Loucy (cell line): ENCODE data around the gene SMG6.

ENCODE experiments used
- H2AFZ ChIP-seq: fragments of 200-600 bp; sonication (generic); 2 replicates; pipeline ENCODE4 v1.6.0; 2016; ENCODE audit warnings: antibody characterized with exemption, mild to moderate bottlenecking, low read length, moderate library complexity
- H3F3A ChIP-seq: fragments of 200-600 bp; 2 replicates; pipeline ENCODE4 v1.6.0; 2016; ENCODE audit warnings: antibody characterized with exemption, low read depth, mild to moderate bottlenecking
- H3K27me3 ChIP-seq: fragments of 200-600 bp; sonication (generic); 2 replicates; pipeline ENCODE4 v1.6.1; 2014; ENCODE audit warnings: low read length, mild to moderate bottlenecking; ENCODE audit not compliant: insufficient read depth, poor library complexity, severe bottlenecking
- H3K36me3 ChIP-seq: fragments of 200-600 bp; sonication (generic); 2 replicates; pipeline ENCODE4 v1.6.1; 2016; ENCODE audit warnings: low read length; ENCODE audit not compliant: insufficient read depth
- H3K4me1 ChIP-seq: fragments of 200-600 bp; sonication (generic); 2 replicates; pipeline ENCODE4 v1.5.1; 2014; ENCODE audit warnings: low read length, mild to moderate bottlenecking; ENCODE audit not compliant: insufficient read depth, poor library complexity, severe bottlenecking
- H3K4me2 ChIP-seq: fragments of 200-600 bp; sonication (generic); 2 replicates; pipeline ENCODE4 v1.6.0; 2014; ENCODE audit warnings: antibody characterized with exemption, low read length, low read depth, mild to moderate bottlenecking; ENCODE audit not compliant: poor library complexity, severe bottlenecking
- H3K4me3 ChIP-seq: fragments of 200-600 bp; sonication (generic); 2 replicates; pipeline ENCODE4 v1.5.1; 2014; ENCODE audit warnings: low read length, mild to moderate bottlenecking, mixed read lengths; ENCODE audit not compliant: poor library complexity, severe bottlenecking
- H3K79me2 ChIP-seq: fragments of 200-600 bp; sonication (generic); 2 replicates; pipeline ENCODE4 v1.6.1; 2014; ENCODE audit warnings: low read length; ENCODE audit not compliant: insufficient read depth
- H3K9ac ChIP-seq: fragments of 200-600 bp; sonication (generic); 2 replicates; pipeline ENCODE4 v1.6.0; 2014; ENCODE audit warnings: mild to moderate bottlenecking, low read depth, low read length, moderate library complexity; ENCODE audit not compliant: poor library complexity, severe bottlenecking
- H3K9me2 ChIP-seq: fragments of 200-600 bp; sonication (generic); replicated peaks from 2 replicates; pipeline ENCODE4 v1.6.1; 2016; ENCODE audit warnings: low read depth, low read length, mixed read lengths
- H3K9me3 ChIP-seq: fragments of 200-600 bp; sonication (generic); 2 replicates; pipeline ENCODE4 v1.6.1; 2014; ENCODE audit warnings: mild to moderate bottlenecking, antibody characterized with exemption, low read length, low read depth; ENCODE audit not compliant: insufficient read depth
- H4K20me1 ChIP-seq: fragments of 200-600 bp; sonication (generic); 2 replicates; pipeline ENCODE4 v1.6.0; 2014; ENCODE audit warnings: antibody characterized with exemption, low read length, mild to moderate bottlenecking; ENCODE audit not compliant: insufficient read depth, poor library complexity, severe bottlenecking
- EZH2phosphoT487 ChIP-seq: fragments of 200-600 bp; IDR thresholded peaks from 2 replicates; pipeline ENCODE4 v1.6.1; 2018; ENCODE audit warnings: antibody characterized with exemption, mild to moderate bottlenecking, moderate library complexity, borderline replicate concordance
- TF ChIP-seq, protein P1 (sequence below): fragments of 200-600 bp; sonication (generic); conservative IDR thresholded peaks from 2 replicates; pipeline ENCODE4 v1.5.1; 2014; ENCODE audit warnings: mild to moderate bottlenecking, antibody characterized with exemption, low read length

Gene SMG6

DNA sequence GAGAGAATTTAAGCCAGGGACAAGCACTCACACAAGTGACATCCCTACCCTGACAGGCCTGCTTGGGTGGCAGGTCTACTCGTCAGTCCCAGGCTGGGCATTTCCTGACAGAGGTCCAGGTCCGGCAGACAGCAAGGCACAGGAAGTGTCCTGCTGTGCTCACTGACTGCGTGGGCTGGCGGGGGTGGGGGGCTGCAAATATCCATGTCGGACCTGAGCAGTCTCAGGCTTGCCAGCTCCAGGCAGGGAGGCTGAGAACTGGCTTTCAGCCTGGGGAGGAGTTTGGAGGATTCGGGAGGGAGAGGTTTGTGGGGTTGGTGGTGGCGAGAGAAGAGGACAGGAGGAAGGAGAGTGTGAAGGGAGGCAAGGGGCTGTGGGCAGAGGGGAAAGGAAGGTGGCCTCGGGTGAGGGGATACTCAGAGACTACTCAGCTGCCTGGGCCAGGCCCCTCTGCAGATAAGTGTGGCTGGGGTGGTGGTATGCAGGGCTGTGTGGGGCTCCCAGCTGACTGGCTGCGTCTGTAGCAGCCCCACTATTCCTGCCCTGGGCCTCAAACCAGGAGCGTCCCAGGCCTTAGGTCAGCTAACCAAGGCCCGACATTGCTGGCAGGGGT is 240.9 kb downstream of the SMG6 start:
- no peak overlapping the region for H3K9ac ChIP-seq
- H3F3A ChIP-seq: no peaks in the 10 kb centered on the region
- H3K4me3 ChIP-seq: no peak overlapping the region
- TF ChIP-seq EZH2phosphoT487: no peak
- TF ChIP-seq, protein P1, sequence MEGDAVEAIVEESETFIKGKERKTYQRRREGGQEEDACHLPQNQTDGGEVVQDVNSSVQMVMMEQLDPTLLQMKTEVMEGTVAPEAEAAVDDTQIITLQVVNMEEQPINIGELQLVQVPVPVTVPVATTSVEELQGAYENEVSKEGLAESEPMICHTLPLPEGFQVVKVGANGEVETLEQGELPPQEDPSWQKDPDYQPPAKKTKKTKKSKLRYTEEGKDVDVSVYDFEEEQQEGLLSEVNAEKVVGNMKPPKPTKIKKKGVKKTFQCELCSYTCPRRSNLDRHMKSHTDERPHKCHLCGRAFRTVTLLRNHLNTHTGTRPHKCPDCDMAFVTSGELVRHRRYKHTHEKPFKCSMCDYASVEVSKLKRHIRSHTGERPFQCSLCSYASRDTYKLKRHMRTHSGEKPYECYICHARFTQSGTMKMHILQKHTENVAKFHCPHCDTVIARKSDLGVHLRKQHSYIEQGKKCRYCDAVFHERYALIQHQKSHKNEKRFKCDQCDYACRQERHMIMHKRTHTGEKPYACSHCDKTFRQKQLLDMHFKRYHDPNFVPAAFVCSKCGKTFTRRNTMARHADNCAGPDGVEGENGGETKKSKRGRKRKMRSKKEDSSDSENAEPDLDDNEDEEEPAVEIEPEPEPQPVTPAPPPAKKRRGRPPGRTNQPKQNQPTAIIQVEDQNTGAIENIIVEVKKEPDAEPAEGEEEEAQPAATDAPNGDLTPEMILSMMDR: no peak
- H3K9me2 ChIP-seq: no peaks in the 10 kb centered on the region
- H3K9me3 ChIP-seq: no peaks in the 10 kb centered on the region
- no peaks in the 10 kb centered on the region for H3K79me2 ChIP-seq
- no peaks in the 10 kb centered on the region for H4K20me1 ChIP-seq
- peaks cover 75% of the 10 kb centered on the region; the same call in 1 of the 2 replicates for H3K36me3 ChIP-seq
- H3K4me1 ChIP-seq: no peaks in the 10 kb centered on the region
- H2AFZ ChIP-seq: no peak overlapping the region
- no peaks in the 10 kb centered on the region for H3K27me3 ChIP-seq
- H3K4me2 ChIP-seq: no peak overlapping the region

DNA sequence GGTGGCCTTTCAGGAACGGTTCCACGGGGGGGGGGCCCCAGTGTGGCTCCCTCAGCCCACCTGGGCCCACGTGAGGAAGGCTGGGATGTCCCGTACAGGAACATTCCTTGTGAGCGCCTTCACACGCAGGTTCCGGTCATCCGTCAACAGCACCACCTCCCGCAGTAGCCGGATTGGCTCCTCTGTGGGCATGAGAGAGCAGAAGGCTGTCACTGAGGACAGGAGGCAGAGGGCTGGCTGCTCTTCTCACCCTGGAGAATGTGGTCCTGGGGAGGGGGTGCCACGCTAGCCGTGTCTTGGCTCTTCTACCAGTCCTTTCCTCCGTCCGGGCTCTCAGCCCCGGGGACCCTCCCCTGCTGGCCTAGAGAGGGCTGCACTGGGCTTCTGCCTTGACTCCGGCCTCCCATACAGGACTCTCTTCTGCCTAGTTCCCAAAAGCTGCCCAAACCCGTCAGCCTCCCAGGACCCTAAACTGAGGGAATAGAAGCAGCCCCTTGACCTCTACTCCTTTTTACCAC is 242.1 kb downstream of the SMG6 start:
- H3K27me3 ChIP-seq: no peaks in the 10 kb centered on the region
- TF ChIP-seq, protein P1: no peak
- TF ChIP-seq EZH2phosphoT487: no peak
- no peaks in the 10 kb centered on the region for H3K9me2 ChIP-seq
- H3K9me3 ChIP-seq: no peaks in the 10 kb centered on the region
- no peak overlapping the region for H3K4me3 ChIP-seq
- no peak overlapping the region for H2AFZ ChIP-seq
- H3K9ac ChIP-seq: no peak overlapping the region
- no peaks in the 10 kb centered on the region for H4K20me1 ChIP-seq
- H3F3A ChIP-seq: no peaks in the 10 kb centered on the region
- H3K79me2 ChIP-seq: no peaks in the 10 kb centered on the region
- no peak overlapping the region for H3K4me2 ChIP-seq
- H3K4me1 ChIP-seq: no peaks in the 10 kb centered on the region
- peaks cover 64% of the 10 kb centered on the region; the same call in 1 of the 2 replicates for H3K36me3 ChIP-seq

- no peaks in the 10 kb centered on the region for H3K9me3 ChIP-seq
- H3K36me3 ChIP-seq: peaks cover 58% of the 10 kb centered on the region; the same call in 1 of the 2 replicates
- H3K9me2 ChIP-seq: no peaks in the 10 kb centered on the region
- H3K4me2 ChIP-seq: no peak overlapping the region
- no peaks in the 10 kb centered on the region for H3F3A ChIP-seq
- no peaks in the 10 kb centered on the region for H3K27me3 ChIP-seq
- H3K79me2 ChIP-seq: no peaks in the 10 kb centered on the region
- no peaks in the 10 kb centered on the region for H4K20me1 ChIP-seq
- H3K4me1 ChIP-seq: no peaks in the 10 kb centered on the region
- no peak overlapping the region for H3K9ac ChIP-seq
- TF ChIP-seq, protein P1: no peak
- no peak for TF ChIP-seq EZH2phosphoT487
- no peak overlapping the region for H2AFZ ChIP-seq
- H3K4me3 ChIP-seq: no peak overlapping the region
Observed at GRCh38 chr17:2060681-2061440, 242.7 kb downstream of the SMG6 start.
